ENCODE measurements around the gene PRDM13. TPM values are rescaled to one million over a fixed set of nuclear protein-coding genes. Genes with fewer than 3 reads are reported as not detected.

The PRDM13 gene
- total and polyA plus RNA-seq, 9 of the 15 experiments (the other 6 are each of a cell fraction or from before 2014, with no cell fraction given): not detected

- TF ChIP-seq ZBTB40 (IDR thresholded peaks at IDR 0.05) (peak; percentile 97), ZBTB40 (CRISPR knock-in tag; IDR thresholded peaks at IDR 0.05) (no peak), ARID2 (IDR thresholded peaks at IDR 0.05) (no peak), CGGBP1 (CRISPR knock-in tag; IDR thresholded peaks at IDR 0.05) (peak; percentile 81; the same call in 1 of the 2 replicates), EZH2 (IDR thresholded peaks at IDR 0.05; ENCODE audit: borderline replicate concordance, low read depth, low read length) (no peak), TCFL5 (CRISPR knock-in tag; conservative IDR thresholded peaks at IDR 0.05) (no peak), MNT (conservative IDR thresholded peaks at IDR 0.05) (peak in 1 of 2 experiments; percentile 55; a peak in 2 of 4 replicates), ZNF174 (CRISPR knock-in tag; IDR thresholded peaks at IDR 0.05) (no peak), DDX20 (tag; IDR thresholded peaks at IDR 0.05; ENCODE audit: low read depth) (no peak), ADNP (tag; IDR thresholded peaks at IDR 0.05) (no peak), PHB2 (IDR thresholded peaks at IDR 0.05; ENCODE audit: low read depth) (no peak), ZNF766 (CRISPR knock-in tag; conservative IDR thresholded peaks at IDR 0.05) (no peak), NFIX (CRISPR knock-in tag; IDR thresholded peaks at IDR 0.05; ENCODE audit: low read depth) (no peak; the same call in 1 of the 2 replicates), ZNF561 (CRISPR knock-in tag; conservative IDR thresholded peaks at IDR 0.05) (no peak), GABPB1 (CRISPR knock-in tag; IDR thresholded peaks at IDR 0.05) (peak; percentile 98)
Observed at GRCh38 chr6:99568103-99568933, 38.3 kb upstream of the PRDM13 start, which contains the start of gene CCNC (continued).

Measured in K562 (cell line).